Natural killer cell (primary cell): ENCODE results near the gene GPHN. TPM values are rescaled to one million over a fixed set of nuclear protein-coding genes. Genes with fewer than 3 reads are reported as not detected.
"Not testable (repeated sequence)": the region's sequence is repeated elsewhere in the genome, so short reads cannot be mapped to it uniquely, and the experiment has no call there.

Source experiments
- ATAC-seq, 3 donors: fragments of 150-1000 bp in 2 of 3; fragments of 200-7000 bp in 1 of 3; cut with Tn5 transposase; 1 replicate in 1 of 3; 2 replicates in 2 of 3; pipeline ENCODE4 v1.10.0; 2021; ENCODE audit warnings: mild to moderate bottlenecking in 2 of 3, moderate library complexity in 2 of 3
- DNase-seq, 2 donors: peaks; one replicate each; pipeline versions ENCODE4 v3.0.0 to v3.0.0-alpha.2; 2013 to 2021; ENCODE audit warnings: mixed read lengths in 1 of 2
- H3K27ac ChIP-seq: one replicate; pipeline ENCODE4 v1.5.1; 2013; ENCODE audit warnings: mild to moderate bottlenecking, low read length
- H3K27me3 ChIP-seq: one replicate; pipeline ENCODE4 v1.6.1; 2013; ENCODE audit warnings: low read length; ENCODE audit not compliant: control insufficient read depth, insufficient read depth
- H3K36me3 ChIP-seq: one replicate; pipeline ENCODE4 v1.6.1; 2013; ENCODE audit warnings: low read length; ENCODE audit not compliant: control insufficient read depth, insufficient read depth
- H3K4me1 ChIP-seq: one replicate; pipeline ENCODE4 v1.6.1; 2013; ENCODE audit warnings: low read length; ENCODE audit not compliant: control insufficient read depth, insufficient read depth
- H3K4me3 ChIP-seq: one replicate; pipeline ENCODE4 v1.5.1; 2013; ENCODE audit warnings: low read length
- H3K9me3 ChIP-seq: one replicate; pipeline ENCODE4 v1.6.1; 2013; ENCODE audit warnings: low read length; ENCODE audit not compliant: control insufficient read depth, insufficient read depth
- H3K27ac Mint-ChIP-seq, 2 donors: one replicate each; pipeline ENCODE4 v1.8.0; 2022; ENCODE audit warnings: mild to moderate bottlenecking in 2 of 2, mixed read lengths in 2 of 2, moderate library complexity in 1 of 2
- H3K27me3 Mint-ChIP-seq, 2 donors: one replicate each; pipeline ENCODE4 v1.8.0; 2022; ENCODE audit warnings: low read depth in 2 of 2, mixed read lengths in 2 of 2
- H3K36me3 Mint-ChIP-seq: one replicate; pipeline ENCODE4 v1.8.0; 2022; ENCODE audit warnings: mixed read lengths
- H3K4me1 Mint-ChIP-seq, 2 donors: one replicate each; pipeline ENCODE4 v1.8.0; 2022; ENCODE audit warnings: mixed read lengths in 2 of 2
- H3K4me3 Mint-ChIP-seq: one replicate; pipeline ENCODE4 v1.8.0; 2022; ENCODE audit warnings: mild to moderate bottlenecking, moderate library complexity, mixed read lengths
- H3K9me3 Mint-ChIP-seq, 2 donors: one replicate each; pipeline ENCODE4 v1.8.0; 2022; ENCODE audit warnings: mixed read lengths in 2 of 2
- WGBS: methylation state at CpG from one replicate; pipeline ENCODE4 v1.1.7; 2013; ENCODE audit warnings: missing lambda C conversion rate; ENCODE audit not compliant: insufficient coverage; 5-methylcytosine and 5-hydroxymethylcytosine counted together
- intact Hi-C: fragments of 100-400 bp; cut with micrococcal nuclease; formaldehyde crosslinking; loops from one replicate; pipeline ENCODE4 v1.14.2; 2022
- total RNA-seq, 4 donors: library from RNA; stranded (reverse); fragments of 120-200 nt in 1 of 4; gene quantifications; one replicate each; pipeline versions ENCODE4 v1.2.3 to v1.2.4, GENCODE V29; 2013 to 2022
- TF ChIP-seq, protein P1 (sequence below): fragments of 200-600 bp; IDR thresholded peaks from one replicate; pipeline ENCODE4 v1.8.0; 2022; ENCODE audit warnings: antibody characterized with exemption

GPHN gene
- total RNA-seq, 3 donors from 2014 or later (not counting 1 experiment from before 2014, with no cell fraction given), result 6.3 to 9.4 (median 8.7) TPM

DNA sequence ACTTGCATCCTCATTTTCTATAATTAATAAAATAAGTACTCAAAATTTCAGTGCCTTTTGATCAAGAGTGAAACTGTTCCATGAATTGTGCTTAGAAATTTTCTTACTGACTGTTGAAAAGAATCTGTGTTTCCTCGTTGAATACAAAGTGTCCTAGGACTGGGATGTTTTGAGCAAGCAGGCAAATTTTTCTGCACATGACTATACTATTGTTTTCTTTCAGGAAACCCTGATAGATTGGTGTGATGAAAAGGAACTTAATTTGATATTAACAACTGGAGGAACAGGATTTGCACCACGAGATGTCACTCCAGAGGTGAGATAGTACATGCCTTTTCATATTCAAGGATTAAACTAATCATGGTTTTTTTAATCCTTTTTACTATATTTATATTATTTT is 316.3 kb downstream of the GPHN start:
- ATAC-seq (no peak), DNase-seq (no peak)
- Mint-ChIP-seq H3K4me3 (no peak overlapping the region), H3K27ac (no peak overlapping the region), H3K4me1 (no peaks in the 10 kb centered on the region), H3K27me3 (no peaks in the 10 kb centered on the region), H3K9me3 (peaks cover 0 to 1% of the 10 kb centered on the region in 2 donors), H3K36me3 (no peaks in the 10 kb centered on the region)
- no peak overlapping the region for H3K4me3 ChIP-seq
- intact Hi-C loops, result no loop called here
- no peaks in the 10 kb centered on the region for H3K4me1 ChIP-seq
- no peak overlapping the region for H3K27ac ChIP-seq
- TF ChIP-seq, protein P1, sequence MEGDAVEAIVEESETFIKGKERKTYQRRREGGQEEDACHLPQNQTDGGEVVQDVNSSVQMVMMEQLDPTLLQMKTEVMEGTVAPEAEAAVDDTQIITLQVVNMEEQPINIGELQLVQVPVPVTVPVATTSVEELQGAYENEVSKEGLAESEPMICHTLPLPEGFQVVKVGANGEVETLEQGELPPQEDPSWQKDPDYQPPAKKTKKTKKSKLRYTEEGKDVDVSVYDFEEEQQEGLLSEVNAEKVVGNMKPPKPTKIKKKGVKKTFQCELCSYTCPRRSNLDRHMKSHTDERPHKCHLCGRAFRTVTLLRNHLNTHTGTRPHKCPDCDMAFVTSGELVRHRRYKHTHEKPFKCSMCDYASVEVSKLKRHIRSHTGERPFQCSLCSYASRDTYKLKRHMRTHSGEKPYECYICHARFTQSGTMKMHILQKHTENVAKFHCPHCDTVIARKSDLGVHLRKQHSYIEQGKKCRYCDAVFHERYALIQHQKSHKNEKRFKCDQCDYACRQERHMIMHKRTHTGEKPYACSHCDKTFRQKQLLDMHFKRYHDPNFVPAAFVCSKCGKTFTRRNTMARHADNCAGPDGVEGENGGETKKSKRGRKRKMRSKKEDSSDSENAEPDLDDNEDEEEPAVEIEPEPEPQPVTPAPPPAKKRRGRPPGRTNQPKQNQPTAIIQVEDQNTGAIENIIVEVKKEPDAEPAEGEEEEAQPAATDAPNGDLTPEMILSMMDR, result no peak
- WGBS, result 91% methylated on average over 2 of the region's 2 CpGs
- H3K36me3 ChIP-seq, result no peaks in the 10 kb centered on the region
- H3K9me3 ChIP-seq, result no peaks in the 10 kb centered on the region
- no peaks in the 10 kb centered on the region for H3K27me3 ChIP-seq

DNA sequence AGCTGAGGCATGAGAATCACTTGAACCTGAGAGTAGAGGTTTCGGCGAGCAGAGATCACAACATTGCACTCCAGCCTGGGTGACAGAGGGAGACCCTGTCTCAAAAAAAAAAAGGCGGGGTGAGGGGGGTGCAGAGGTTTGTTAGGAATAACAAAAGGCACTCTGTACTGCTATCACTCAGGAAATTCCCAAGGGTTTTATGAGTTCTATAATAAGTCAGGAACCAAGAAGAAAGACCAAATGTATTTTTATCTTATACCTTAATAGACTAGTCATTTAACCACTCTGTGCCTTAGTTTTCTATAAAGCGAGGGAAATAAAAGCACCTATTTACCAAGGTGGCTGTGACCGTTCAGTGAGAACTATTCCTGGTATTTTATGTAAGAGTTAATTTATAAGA is 319.2 kb downstream of the GPHN start:
- Mint-ChIP-seq H3K27ac (no peak overlapping the region), H3K4me3 (no peak overlapping the region), H3K27me3 (no peaks in the 10 kb centered on the region), H3K4me1 (no peaks in the 10 kb centered on the region), H3K36me3 (no peaks in the 10 kb centered on the region), H3K9me3 (no peaks in the 10 kb centered on the region)
- TF ChIP-seq, protein P1, result no peak
- Histone ChIP-seq H3K27me3 (no peaks in the 10 kb centered on the region), H3K4me3 (no peak overlapping the region), H3K36me3 (no peaks in the 10 kb centered on the region), H3K4me1 (no peaks in the 10 kb centered on the region), H3K9me3 (no peaks in the 10 kb centered on the region), H3K27ac (no peak overlapping the region)
- 97% methylated on average over 3 of the region's 5 CpGs for WGBS
- DNase-seq, result no peak
- ATAC-seq, result no peak
- intact Hi-C loops, result no loop called here

DNA sequence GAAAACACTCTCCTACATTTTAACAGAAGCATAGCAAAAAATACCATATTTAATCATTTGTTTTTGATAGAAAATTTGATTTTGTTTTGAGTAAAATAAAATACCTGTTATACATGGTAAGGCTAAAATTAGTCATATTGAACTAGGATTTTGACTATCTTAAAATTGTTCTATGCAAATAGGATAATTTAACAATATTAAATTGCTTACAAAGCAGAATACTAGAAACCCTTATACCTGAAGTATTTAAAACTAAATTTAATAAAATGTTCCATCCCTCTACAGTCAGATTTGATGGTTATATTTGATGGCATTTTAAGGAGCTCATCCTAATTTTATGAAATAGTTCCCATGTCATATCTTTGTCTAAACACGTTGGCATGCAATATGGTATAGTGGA is 323.2 kb downstream of the GPHN start:
- H3K36me3 ChIP-seq, result no peaks in the 10 kb centered on the region
- Mint-ChIP-seq H3K27ac (no peak overlapping the region), H3K4me1 (no peaks in the 10 kb centered on the region), H3K4me3 (no peak overlapping the region), H3K9me3 (peaks cover 0 to 5% of the 10 kb centered on the region in 2 donors), H3K27me3 (no peaks in the 10 kb centered on the region), H3K36me3 (no peaks in the 10 kb centered on the region)
- no CpG with 5 or more reads among the region's 1 CpG for WGBS
- H3K9me3 ChIP-seq, result no peaks in the 10 kb centered on the region
- ATAC-seq, result no peak
- H3K4me1 ChIP-seq, result no peaks in the 10 kb centered on the region
- H3K4me3 ChIP-seq, result no peak overlapping the region
- DNase-seq, result no peak
- H3K27ac ChIP-seq, result no peak overlapping the region
- TF ChIP-seq, protein P1, result no peak
- no peaks in the 10 kb centered on the region for H3K27me3 ChIP-seq
- intact Hi-C loops, result no loop called here

DNA sequence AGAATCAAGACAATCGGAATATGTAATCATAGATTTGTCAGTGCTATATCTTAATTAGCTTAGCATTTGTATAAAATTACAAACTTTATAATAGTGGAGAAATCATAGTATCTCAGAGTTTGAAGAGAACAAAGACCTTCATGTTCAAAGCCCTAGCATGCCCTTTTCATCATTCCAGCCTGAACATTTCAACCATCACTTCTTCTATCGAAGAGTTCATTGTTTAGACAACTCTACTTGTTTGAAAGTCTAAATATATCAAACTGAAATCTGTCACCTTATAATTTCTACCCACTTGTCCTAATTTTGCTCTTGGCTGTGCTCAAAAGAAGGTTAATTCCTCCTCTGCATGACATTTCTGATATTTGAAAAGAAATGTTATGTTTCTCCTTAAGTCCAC is 325.9 kb downstream of the GPHN start:
- WGBS, result 86% methylated on average over 1 of the region's 2 CpGs
- H3K9me3 Mint-ChIP-seq, result peaks cover 0 to 5% of the 10 kb centered on the region in 2 donors
- DNase-seq, result no peak
- Histone ChIP-seq H3K27me3 (no peaks in the 10 kb centered on the region), H3K9me3 (no peaks in the 10 kb centered on the region), H3K4me3 (no peak overlapping the region), H3K36me3 (no peaks in the 10 kb centered on the region), H3K27ac (no peak overlapping the region), H3K4me1 (no peaks in the 10 kb centered on the region)
- no peak overlapping the region for H3K4me3 Mint-ChIP-seq
- H3K27ac Mint-ChIP-seq, result no peak overlapping the region
- no peaks in the 10 kb centered on the region for H3K27me3 Mint-ChIP-seq
- intact Hi-C loops, result no loop called here
- no peak for ATAC-seq
- TF ChIP-seq, protein P1, result no peak
- no peaks in the 10 kb centered on the region for H3K36me3 Mint-ChIP-seq
- H3K4me1 Mint-ChIP-seq, result no peaks in the 10 kb centered on the region

DNA sequence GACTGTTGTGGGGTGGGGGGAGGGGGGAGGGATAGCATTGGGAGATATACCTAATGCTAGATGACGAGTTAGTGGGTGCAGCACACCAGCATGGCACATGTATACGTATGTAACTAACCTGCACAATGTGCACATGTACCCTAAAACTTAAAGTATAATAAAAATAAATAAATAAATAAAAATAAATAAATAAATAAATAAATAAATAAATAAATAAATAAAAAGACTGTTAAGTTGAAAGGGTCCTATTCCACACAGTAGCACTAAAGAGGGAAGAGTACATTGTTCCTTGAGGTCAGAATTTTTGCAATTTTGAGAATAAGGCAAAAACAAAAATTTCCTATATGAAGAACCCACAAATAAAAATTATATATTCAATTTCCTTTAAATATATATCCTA is 329.5 kb downstream of the GPHN start:
- H3K36me3 ChIP-seq, DNase-seq, H3K4me3 ChIP-seq, H3K9me3 Mint-ChIP-seq, H3K27ac Mint-ChIP-seq, H3K27me3 ChIP-seq, H3K9me3 ChIP-seq, H3K27me3 Mint-ChIP-seq, intact Hi-C loops, H3K36me3 Mint-ChIP-seq, H3K4me1 ChIP-seq, H3K27ac ChIP-seq, H3K4me3 Mint-ChIP-seq, ATAC-seq, H3K4me1 Mint-ChIP-seq: not testable (repeated sequence)
- no CpG with 5 or more reads among the region's 2 CpGs for WGBS
